ENCODE measurements around the gene ZNF668. TPM values are rescaled to one million over a fixed set of nuclear protein-coding genes. Genes with fewer than 3 reads are reported as not detected.

Gene ZNF668
- total and polyA plus RNA-seq, 2 of the 13 experiments (the other 11 are each of a cell fraction or from before 2014, with no cell fraction given), result 3.8 to 9.8 TPM

- TF ChIP-seq ZNF646 (CRISPR knock-in tag; IDR thresholded peaks at IDR 0.05) (no peak), ZNF329 (CRISPR knock-in tag; IDR thresholded peaks at IDR 0.05; ENCODE audit: low read depth) (no peak; the same call in 1 of the 2 replicates), ZSCAN20 (CRISPR knock-in tag; IDR thresholded peaks at IDR 0.05; ENCODE audit: borderline replicate concordance) (no peak), TCF7 (IDR thresholded peaks at IDR 0.05; ENCODE audit: low read depth) (no peak), ATRX (CRISPR knock-in tag; IDR thresholded peaks at IDR 0.05; ENCODE audit: borderline replicate concordance) (peak; percentile 42; the same call in 1 of the 2 replicates), CREM (IDR thresholded peaks at IDR 0.05) (peak; percentile 98), CREM (CRISPR knock-in tag; IDR thresholded peaks at IDR 0.05) (peak; percentile 59), MLX (CRISPR knock-in tag; IDR thresholded peaks at IDR 0.05) (peak; percentile 91), ZNF136 (CRISPR knock-in tag; IDR thresholded peaks at IDR 0.05; ENCODE audit: low read depth) (peak; percentile 85; the same call in 1 of the 2 replicates), ZNF552 (CRISPR knock-in tag; IDR thresholded peaks at IDR 0.05; ENCODE audit: borderline replicate concordance) (peak; percentile 94), SIX4 (CRISPR knock-in tag; IDR thresholded peaks at IDR 0.05) (peak; percentile 56; the same call in 1 of the 2 replicates), WIZ (CRISPR knock-in tag; IDR thresholded peaks at IDR 0.05) (peak; percentile 75; the same call in 1 of the 2 replicates), ZBTB21 (CRISPR knock-in tag; IDR thresholded peaks at IDR 0.05) (peak; percentile 100), KLF6 (CRISPR knock-in tag; IDR thresholded peaks at IDR 0.05) (0 out of 2 replicates have a peak, but pooled peaks have one; percentile 18), ZNF350 (CRISPR knock-in tag; IDR thresholded peaks at IDR 0.05; ENCODE audit: borderline replicate concordance, low read depth) (peak; percentile 95), DNMT3B (CRISPR knock-in tag; conservative IDR thresholded peaks at IDR 0.05) (peak; percentile 79; the same call in 1 of the 2 replicates), ZNF503 (CRISPR knock-in tag; IDR thresholded peaks at IDR 0.05) (peak; percentile 57; the same call in 1 of the 2 replicates), MXD1 (CRISPR knock-in tag; IDR thresholded peaks at IDR 0.05) (no peak; the same call in 1 of the 2 replicates), ZNF292 (CRISPR knock-in tag; IDR thresholded peaks at IDR 0.05; ENCODE audit: borderline replicate concordance, low read depth) (no peak), MAFF (IDR thresholded peaks at IDR 0.05; ENCODE audit: low read depth, low read length) (no peak)
Observed at GRCh38 chr16:31032736-31033708, 41.0 kb downstream of the ZNF668 start, which contains the start of gene STX4 (continued).

All from HepG2 (cell line).